Activated CD8-positive, alpha-beta memory T cell treated with anti-CD3 and anti-CD28 coated beads, Interleukin-2, amount 50 U/mL, for 48 hours (primary cell): Measurements from ENCODE around the gene PLSCR3.

Source experiments
- DNase-seq: peaks from one replicate; pipeline ENCODE4 v3.0.0-alpha.2; 2020

The PLSCR3 gene

GRCh38 chr17:7405350-7406234 lies 11.3 kb upstream of the PLSCR3 start:
- no peak for DNase-seq

- DNase-seq: peak; percentile 70
Measured at GRCh38 chr17:7404737-7405349, 10.5 kb upstream of the PLSCR3 start.

GRCh38 chr17:7403977-7404736 lies 9.8 kb upstream of the PLSCR3 start, which contains the start of gene TMEM256:
Gene TMEM256 (minus strand): TSS chr17:7404097. CDS start chr17:7404084, 13 bp downstream.
- peak; percentile 95 for DNase-seq

GRCh38 chr17:7403727-7403976 lies 9.3 kb upstream of the PLSCR3 start:
- DNase-seq: no peak

- no peak for DNase-seq
Measured at GRCh38 chr17:7403043-7403726, 8.9 kb upstream of the PLSCR3 start.

GRCh38 chr17:7398612-7399011 lies 4.3 kb upstream of the PLSCR3 start:
- no peak for DNase-seq

GRCh38 chr17:7396147-7396546 lies 1.8 kb upstream of the PLSCR3 start:
- no peak for DNase-seq

GRCh38 chr17:7393613-7394451 lies 493 bp downstream of the PLSCR3 start:
- peak; percentile 69 for DNase-seq

- DNase-seq: no peak
Measured at GRCh38 chr17:7392696-7393612, 1.4 kb downstream of the PLSCR3 start.

- DNase-seq: no peak
Measured at GRCh38 chr17:7391307-7391706, 3.0 kb downstream of the PLSCR3 start.

GRCh38 chr17:7389924-7390910 lies 4.1 kb downstream of the PLSCR3 start:
- no peak for DNase-seq

- DNase-seq: no peak
Measured at GRCh38 chr17:7388856-7389255, 5.5 kb downstream of the PLSCR3 start.

- no peak for DNase-seq
Measured at GRCh38 chr17:7384489-7385081, 9.7 kb downstream of the PLSCR3 start.

GRCh38 chr17:7383742-7384488 lies 10.4 kb downstream of the PLSCR3 start:
- peak; percentile 89 for DNase-seq

GRCh38 chr17:7383371-7383741 lies 11.0 kb downstream of the PLSCR3 start:
- DNase-seq: no peak

- no peak for DNase-seq
Measured at GRCh38 chr17:7382901-7383300, 11.4 kb downstream of the PLSCR3 start.

- DNase-seq: no peak
Measured at GRCh38 chr17:7380855-7381683, 13.3 kb downstream of the PLSCR3 start, which contains the start of gene TNK1. Gene TNK1 (plus strand): TSS chr17:7381089. CDS start chr17:7382927, 1,838 bp downstream.

GRCh38 chr17:7380321-7380720 lies 14.0 kb downstream of the PLSCR3 start:
- no peak for DNase-seq
